Vagina (tissue), 2 donors: ENCODE measurements around the gene GPR62. TPM values are rescaled to one million over a fixed set of nuclear protein-coding genes. Genes with fewer than 3 reads are reported as not detected.

ENCODE experiments used
- DNase-seq, 2 donors: peaks; one replicate each; pipeline ENCODE4 v3.0.0-alpha.2; 2017; ENCODE audit errors: extremely low spot score in 2 of 2
- H3K27ac ChIP-seq: fragments of 200-600 bp; sonication (generic); one replicate; pipeline ENCODE4 v1.5.1; 2019
- H3K27me3 ChIP-seq: fragments of 200-600 bp; sonication (generic); one replicate; pipeline ENCODE4 v1.5.1; 2019
- H3K36me3 ChIP-seq, 2 donors: fragments of 200-600 bp; sonication (generic); one replicate each; pipeline ENCODE4 v1.5.1; 2017 to 2019
- H3K4me1 ChIP-seq: fragments of 200-600 bp; sonication (generic); one replicate; pipeline ENCODE4 v1.5.1; 2019
- H3K4me3 ChIP-seq, 2 donors: fragments of 200-600 bp; sonication (generic); 1 replicate in 1 of 2; 2 replicates in 1 of 2; pipeline ENCODE4 v1.5.1; 2016 to 2019
- H3K9me3 ChIP-seq: fragments of 200-600 bp; sonication (generic); one replicate; pipeline ENCODE4 v1.5.1; 2019
- POLR2A ChIP-seq, 2 donors: fragments of 450-650 bp; IDR thresholded peaks; one replicate each; pipeline ENCODE4 v1.6.1; 2017; ENCODE audit warnings: antibody characterized with exemption in 2 of 2, mild to moderate bottlenecking in 2 of 2, moderate library complexity in 2 of 2
- POLR2AphosphoS5 ChIP-seq, 2 donors: sonication (generic); formaldehyde crosslinking; IDR thresholded peaks; one replicate each; pipeline ENCODE4 v1.9.0; 2017; ENCODE audit warnings: antibody characterized with exemption in 2 of 2, mild to moderate bottlenecking in 2 of 2, low read depth in 1 of 2; ENCODE audit not compliant: insufficient read depth in 1 of 2
- intact Hi-C: fragments of 100-400 bp; cut with DNase I; formaldehyde crosslinking; loops from one replicate; pipeline ENCODE4 v1.15.1; 2023
- total RNA-seq: library from RNA; depleted of rRNA; stranded (reverse); fragments of >200 nt; gene quantifications from one replicate; pipeline ENCODE4 v1.2.3, GENCODE V29; 2016
- TF ChIP-seq, protein P1 (sequence below), 3 experiments: fragments of 450-650 bp in 2 of 3; fragments of 200-600 bp in 1 of 3; sonication (generic) in 1 of 3; IDR thresholded peaks; one replicate each; pipeline ENCODE4 v1.5.1; 2017 to 2019; ENCODE audit warnings: antibody characterized with exemption in 3 of 3, mild to moderate bottlenecking in 2 of 3, moderate library complexity in 2 of 3

GPR62 gene
- total RNA-seq, 1 donor from 2014 or later: not detected

DNA sequence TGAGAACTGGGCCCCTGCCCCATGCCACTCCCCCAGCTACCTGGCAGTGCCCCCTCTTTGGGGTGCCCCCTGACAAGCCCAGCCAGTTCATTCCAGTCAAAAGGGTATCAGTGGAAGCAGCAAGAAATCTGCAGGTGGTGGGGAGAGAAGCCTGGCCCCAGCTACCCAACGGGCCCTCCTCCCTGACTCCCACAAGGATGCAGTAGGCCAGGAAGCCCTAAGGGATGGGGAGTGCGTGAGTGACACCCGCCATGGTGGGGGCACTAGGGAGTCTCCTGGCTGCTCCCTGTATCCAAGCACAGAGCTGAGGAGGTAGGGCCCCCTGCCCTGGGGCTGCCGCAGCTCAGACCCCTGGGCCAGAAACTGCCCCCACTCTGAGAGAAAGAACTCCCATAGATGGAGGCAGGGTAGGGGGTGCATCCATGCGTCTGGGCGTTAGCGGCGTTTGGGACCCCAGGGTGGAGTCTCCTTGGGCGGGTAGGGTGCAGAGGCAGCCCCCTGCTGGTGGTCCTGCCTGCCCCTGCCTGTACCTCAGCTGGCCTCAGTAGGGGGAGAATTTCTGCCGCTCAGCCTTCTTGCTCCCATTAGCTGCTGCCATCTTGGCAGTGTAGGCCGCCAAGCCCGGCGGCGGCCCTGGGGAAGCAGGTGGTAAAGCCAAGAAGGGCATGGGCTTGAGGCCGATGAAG is 2.5 kb downstream of the GPR62 start:
- no peak for DNase-seq
- intact Hi-C loops: no loop called here
- TF ChIP-seq, protein P1, sequence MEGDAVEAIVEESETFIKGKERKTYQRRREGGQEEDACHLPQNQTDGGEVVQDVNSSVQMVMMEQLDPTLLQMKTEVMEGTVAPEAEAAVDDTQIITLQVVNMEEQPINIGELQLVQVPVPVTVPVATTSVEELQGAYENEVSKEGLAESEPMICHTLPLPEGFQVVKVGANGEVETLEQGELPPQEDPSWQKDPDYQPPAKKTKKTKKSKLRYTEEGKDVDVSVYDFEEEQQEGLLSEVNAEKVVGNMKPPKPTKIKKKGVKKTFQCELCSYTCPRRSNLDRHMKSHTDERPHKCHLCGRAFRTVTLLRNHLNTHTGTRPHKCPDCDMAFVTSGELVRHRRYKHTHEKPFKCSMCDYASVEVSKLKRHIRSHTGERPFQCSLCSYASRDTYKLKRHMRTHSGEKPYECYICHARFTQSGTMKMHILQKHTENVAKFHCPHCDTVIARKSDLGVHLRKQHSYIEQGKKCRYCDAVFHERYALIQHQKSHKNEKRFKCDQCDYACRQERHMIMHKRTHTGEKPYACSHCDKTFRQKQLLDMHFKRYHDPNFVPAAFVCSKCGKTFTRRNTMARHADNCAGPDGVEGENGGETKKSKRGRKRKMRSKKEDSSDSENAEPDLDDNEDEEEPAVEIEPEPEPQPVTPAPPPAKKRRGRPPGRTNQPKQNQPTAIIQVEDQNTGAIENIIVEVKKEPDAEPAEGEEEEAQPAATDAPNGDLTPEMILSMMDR (IDR thresholded peaks at IDR 0.05): no peak
- no peak for TF ChIP-seq POLR2A (IDR thresholded peaks at IDR 0.05)
- no peak for TF ChIP-seq POLR2AphosphoS5 (IDR thresholded peaks at IDR 0.05; ENCODE audit: insufficient read depth in 1 of 2, low read depth in 1 of 2)
- Histone ChIP-seq H3K36me3 (peaks cover 0 to 7% of the 10 kb centered on the region in 2 donors), H3K27me3 (no peaks in the 10 kb centered on the region), H3K4me3 (no peak overlapping the region), H3K27ac (no peak overlapping the region), H3K9me3 (no peaks in the 10 kb centered on the region), H3K4me1 (peaks cover 15% of the 10 kb centered on the region)

DNA sequence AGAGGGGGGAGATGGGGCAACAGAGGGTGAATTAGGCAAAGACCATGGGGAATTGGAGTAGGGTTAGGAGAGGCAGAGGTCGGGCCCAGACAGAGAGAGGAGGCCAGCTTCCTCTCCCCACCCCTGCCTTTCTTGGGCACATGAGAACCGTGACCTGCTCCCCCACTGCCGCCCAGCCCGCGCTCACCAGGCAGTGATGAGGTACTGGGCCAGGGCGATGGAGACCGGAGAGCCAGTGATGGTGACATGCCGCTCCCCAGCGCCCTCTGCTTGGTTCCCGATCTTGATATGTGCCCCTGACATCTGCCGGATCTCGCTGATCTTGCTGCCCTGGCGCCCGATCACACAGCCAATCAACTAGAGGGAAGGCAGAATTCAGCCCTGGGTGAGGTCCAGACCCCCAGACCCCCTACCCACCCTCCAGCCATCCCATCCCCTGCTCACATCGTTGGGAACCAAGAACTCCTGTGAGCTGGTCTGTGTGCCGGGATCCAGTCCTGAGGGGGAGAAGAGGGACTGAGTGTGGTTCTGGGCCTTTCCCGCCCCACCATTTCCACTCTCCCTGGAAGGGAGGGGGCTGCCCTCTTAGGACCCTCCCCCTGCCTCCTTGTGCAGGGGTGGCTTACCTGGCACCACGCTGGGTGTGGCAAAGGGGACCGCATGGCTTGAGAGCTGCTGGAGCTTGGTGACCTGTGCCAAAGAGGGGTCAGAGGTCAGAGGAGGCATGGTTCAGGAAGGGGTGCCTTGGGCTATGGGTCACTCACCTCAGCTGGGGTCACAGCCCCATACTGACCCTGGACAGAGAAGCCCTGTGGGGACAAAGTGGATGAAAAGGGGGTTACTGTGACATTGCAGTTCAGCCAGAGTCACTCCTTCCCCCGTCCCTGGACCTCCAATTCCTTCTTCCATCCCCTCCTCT is 3.7 kb downstream of the GPR62 start:
- no peak for DNase-seq
- Histone ChIP-seq H3K9me3 (no peaks in the 10 kb centered on the region), H3K4me3 (no peak overlapping the region), H3K27me3 (no peaks in the 10 kb centered on the region), H3K36me3 (peaks cover 0 to 7% of the 10 kb centered on the region in 2 donors), H3K4me1 (peaks cover 15% of the 10 kb centered on the region), H3K27ac (no peak overlapping the region)
- intact Hi-C loops: no loop called here
- no peak for TF ChIP-seq POLR2A (IDR thresholded peaks at IDR 0.05)
- TF ChIP-seq POLR2AphosphoS5 (IDR thresholded peaks at IDR 0.05; ENCODE audit: insufficient read depth in 1 of 2, low read depth in 1 of 2): no peak

DNA sequence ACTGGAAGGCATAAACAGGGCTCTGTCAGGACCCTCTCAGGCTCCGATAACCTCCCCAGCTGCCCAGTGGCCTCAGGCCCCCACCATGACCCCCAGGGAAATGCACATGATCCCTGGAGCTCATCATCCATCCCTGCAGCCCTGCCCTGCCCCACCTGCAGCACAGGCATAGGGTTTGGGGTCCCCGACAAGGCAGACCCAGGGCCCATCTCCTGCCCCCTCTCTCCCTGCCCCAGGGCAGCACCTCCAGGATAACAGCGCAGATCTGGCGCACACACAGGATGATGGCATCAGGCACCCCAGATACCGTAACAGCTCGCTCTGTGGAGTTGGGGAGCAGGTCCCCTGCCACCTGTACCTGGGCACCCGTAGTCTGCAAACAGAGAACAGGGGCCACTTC is 4.5 kb downstream of the GPR62 start:
- H3K27me3 ChIP-seq: no peaks in the 10 kb centered on the region
- no peak overlapping the region for H3K4me3 ChIP-seq
- intact Hi-C loops: no loop called here
- DNase-seq: no peak
- H3K27ac ChIP-seq: no peak overlapping the region
- H3K36me3 ChIP-seq: peaks cover 0 to 7% of the 10 kb centered on the region in 2 donors
- H3K9me3 ChIP-seq: no peaks in the 10 kb centered on the region
- H3K4me1 ChIP-seq: peaks cover 15% of the 10 kb centered on the region
- TF ChIP-seq POLR2AphosphoS5 (IDR thresholded peaks at IDR 0.05; ENCODE audit: insufficient read depth in 1 of 2, low read depth in 1 of 2) (no peak), POLR2A (IDR thresholded peaks at IDR 0.05) (no peak)
- TF ChIP-seq, protein P1 (IDR thresholded peaks at IDR 0.05): no peak

DNA sequence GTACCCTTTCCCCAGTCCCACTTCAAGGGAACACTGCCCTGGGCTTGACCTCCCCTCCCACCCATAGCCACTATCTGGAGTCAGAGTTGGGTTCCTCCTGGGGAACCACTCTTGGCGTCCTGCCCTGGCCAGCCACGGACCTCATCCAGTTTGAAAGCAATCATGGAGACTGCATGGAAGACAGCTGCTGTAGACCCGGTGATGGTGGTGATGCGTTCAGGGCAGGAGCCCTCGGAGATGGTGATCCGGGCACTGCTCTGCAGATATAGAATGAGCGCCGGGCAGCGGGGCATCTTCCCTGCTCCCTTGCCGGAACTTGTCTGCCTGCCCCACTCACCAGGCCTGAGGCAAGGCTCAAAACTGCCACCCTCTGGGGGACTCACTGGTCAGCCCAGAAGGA is 5.2 kb downstream of the GPR62 start:
- DNase-seq: no peak
- peaks cover 0 to 7% of the 10 kb centered on the region in 2 donors for H3K36me3 ChIP-seq
- TF ChIP-seq, protein P1 (IDR thresholded peaks at IDR 0.05): no peak
- no peak overlapping the region for H3K27ac ChIP-seq
- intact Hi-C loops: no loop called here
- H3K4me1 ChIP-seq: peaks cover 16% of the 10 kb centered on the region
- H3K27me3 ChIP-seq: no peaks in the 10 kb centered on the region
- H3K4me3 ChIP-seq: no peak overlapping the region
- H3K9me3 ChIP-seq: no peaks in the 10 kb centered on the region

DNA sequence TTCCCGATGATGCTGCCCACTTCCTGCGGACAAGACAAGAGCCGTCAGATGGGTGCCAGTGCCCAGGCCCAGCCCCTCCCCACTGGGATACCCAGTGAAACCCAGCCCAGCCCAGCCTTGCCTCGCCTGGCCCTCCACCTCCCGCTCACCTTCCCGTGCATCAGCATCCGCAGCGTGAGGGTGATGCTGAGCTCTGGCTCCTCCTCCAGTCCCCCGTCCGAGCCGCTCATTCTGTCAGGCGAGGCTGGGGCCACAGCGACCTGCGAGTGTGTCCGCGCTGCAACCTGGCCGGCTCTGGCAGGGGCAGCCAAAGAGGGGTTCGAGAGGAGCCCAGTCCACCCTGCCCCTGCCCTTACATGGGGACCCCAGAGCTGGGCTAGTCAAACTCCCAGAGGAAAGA is 5.8 kb downstream of the GPR62 start:
- TF ChIP-seq POLR2AphosphoS5 (IDR thresholded peaks at IDR 0.05; ENCODE audit: insufficient read depth in 1 of 2, low read depth in 1 of 2) (no peak), POLR2A (IDR thresholded peaks at IDR 0.05) (no peak)
- TF ChIP-seq, protein P1 (IDR thresholded peaks at IDR 0.05): no peak
- Histone ChIP-seq H3K27ac (no peak overlapping the region), H3K9me3 (no peaks in the 10 kb centered on the region), H3K27me3 (no peaks in the 10 kb centered on the region), H3K4me1 (peaks cover 20% of the 10 kb centered on the region), H3K4me3 (no peak overlapping the region), H3K36me3 (peaks cover 0 to 7% of the 10 kb centered on the region in 2 donors)
- intact Hi-C loops: no loop called here
- DNase-seq: no peak
